SK-N-SH (cell line): ENCODE results near the gene MN1. TPM values are rescaled to one million over a fixed set of nuclear protein-coding genes. Genes with fewer than 3 reads are reported as not detected.

ENCODE experiments used
- CTCF ChIA-PET: fragments of 300-600, 350-600 bp; formaldehyde crosslinking; extraction: SDS; loops from one replicate; lab custom pipeline; 2021; lab: Yijun Ruan, JAX
- POLR2A ChIA-PET: fragments of 350-600 bp; sonication (Branson Sonifier 250); formaldehyde crosslinking; extraction: SDS; loops from one replicate; lab custom pipeline; 2020; ENCODE audit warnings: antibody characterized with exemption, inconsistent platforms; lab: Yijun Ruan, JAX
- DNase-seq: peaks from one replicate; pipeline ENCODE4 v3.0.0; 2012
- H2AFZ ChIP-seq: fragments of 200-600 bp; sonication (generic); 2 replicates; pipeline ENCODE4 v1.8.1; 2016; ENCODE audit warnings: antibody characterized with exemption, mild to moderate bottlenecking, low read depth
- H3F3A ChIP-seq: fragments of 200-600 bp; sonication (generic); replicated peaks from 2 replicates; pipeline ENCODE3; 2016; ENCODE audit warnings: antibody characterized with exemption, mild to moderate bottlenecking; ENCODE audit not compliant: insufficient read depth
- H3K27ac ChIP-seq, 2 experiments: fragments of 200-500 bp in 1 of 2; fragments of 200-600 bp in 1 of 2; sonication (Bioruptor generic) in 1 of 2; sonication (generic), shearing (Covaris generic) in 1 of 2; 2 replicates each; pipeline versions ENCODE4 v1.5.1 to v1.6.1; 2014 to 2016; ENCODE audit warnings: low read depth in 2 of 2, inconsistent platforms in 1 of 2, low read length in 1 of 2, mild to moderate bottlenecking in 1 of 2, mixed read lengths in 1 of 2
- H3K27me3 ChIP-seq: fragments of 200-600 bp; sonication (generic), shearing (Covaris generic); 2 replicates; pipeline ENCODE4 v1.6.1; 2016; ENCODE audit warnings: mixed run types; ENCODE audit not compliant: insufficient read depth
- H3K36me3 ChIP-seq, 2 experiments: fragments of 200-500 bp in 1 of 2; fragments of 200-600 bp in 1 of 2; sonication (Bioruptor generic) in 1 of 2; sonication (generic) in 1 of 2; replicated peaks in 1 of 2; 2 replicates each; pipeline versions ENCODE3 to v1.5.1; 2014 to 2016; ENCODE audit warnings: low read length in 1 of 2, mild to moderate bottlenecking in 1 of 2; ENCODE audit not compliant: insufficient read depth in 2 of 2, control insufficient read depth in 1 of 2
- H3K4me1 ChIP-seq, 2 experiments: fragments of 200-500 bp in 1 of 2; fragments of 200-600 bp in 1 of 2; sonication (Bioruptor generic) in 1 of 2; sonication (generic), shearing (Covaris generic) in 1 of 2; 2 replicates each; pipeline versions ENCODE4 v1.5.1 to v1.6.1; 2014 to 2016; ENCODE audit warnings: low read depth in 1 of 2, low read length in 1 of 2, mixed run types in 1 of 2; ENCODE audit not compliant: insufficient read depth in 2 of 2, control insufficient read depth in 1 of 2
- H3K4me2 ChIP-seq: fragments of 200-600 bp; sonication (generic), shearing (Covaris generic); 2 replicates; pipeline ENCODE4 v1.6.1; 2017; ENCODE audit warnings: mixed run types
- H3K4me3 ChIP-seq, 2 experiments: fragments of 200-500 bp in 1 of 2; fragments of 200-600 bp in 1 of 2; sonication (Bioruptor generic) in 1 of 2; sonication (generic), shearing (Covaris generic) in 1 of 2; 2 replicates each; pipeline versions ENCODE4 v1.5.1 to v1.8.1; 2014 to 2016; ENCODE audit warnings: low read depth in 2 of 2, inconsistent platforms in 1 of 2, low read length in 1 of 2, mild to moderate bottlenecking in 1 of 2, mixed read lengths in 1 of 2, moderate library complexity in 1 of 2
- H3K79me2 ChIP-seq: fragments of 200-600 bp; sonication (generic); 2 replicates; pipeline ENCODE4 v1.8.1; 2017; ENCODE audit warnings: mild to moderate bottlenecking; ENCODE audit not compliant: insufficient read depth
- H3K9ac ChIP-seq: fragments of 200-600 bp; sonication (generic); 2 replicates; pipeline ENCODE4 v1.6.1; 2017; ENCODE audit warnings: mixed run types
- H3K9me2 ChIP-seq: fragments of 200-600 bp; sonication (generic); 2 replicates; pipeline ENCODE4 v1.6.1; 2017; ENCODE audit warnings: mixed run types
- H3K9me3 ChIP-seq: fragments of 200-600 bp; sonication (generic); 2 replicates; pipeline ENCODE4 v1.6.1; 2017; ENCODE audit warnings: mixed run types, mild to moderate bottlenecking, moderate library complexity
- H4K20me1 ChIP-seq: fragments of 200-600 bp; sonication (generic); 2 replicates; pipeline ENCODE4 v1.6.1; 2017; ENCODE audit warnings: mild to moderate bottlenecking, mixed run types; ENCODE audit not compliant: insufficient read depth
- CTCF ChIP-seq: fragments of 200-600 bp; sonication (generic); IDR thresholded peaks from 2 replicates; pipeline ENCODE4 v1.6.1; 2017; ENCODE audit warnings: antibody characterized with exemption, mild to moderate bottlenecking, moderate library complexity
- EP300 ChIP-seq, 2 experiments: IDR thresholded peaks; 2 replicates each; pipeline versions ENCODE4 v1.4.0 to v1.6.1; 2012; ENCODE audit warnings: borderline replicate concordance in 1 of 2, low read depth in 1 of 2, low read length in 1 of 2
- EZH2phosphoT487 ChIP-seq: fragments of 200-600 bp; sonication (generic); IDR thresholded peaks from 2 replicates; pipeline ENCODE4 v1.6.1; 2017; ENCODE audit warnings: low read depth, mixed run types, mild to moderate bottlenecking, antibody characterized with exemption, moderate library complexity, borderline replicate concordance
- FOSL2 ChIP-seq: IDR thresholded peaks from 2 replicates; pipeline ENCODE4 v1.4.0; 2012; ENCODE audit warnings: low read depth, mild to moderate bottlenecking, moderate library complexity, borderline replicate concordance
- GABPA ChIP-seq: IDR thresholded peaks from 2 replicates; pipeline ENCODE4 v1.4.0; 2012; ENCODE audit warnings: low read depth, mild to moderate bottlenecking
- GATA2 ChIP-seq: sonication (generic); formaldehyde crosslinking; IDR thresholded peaks from 2 replicates; pipeline ENCODE4 v1.5.0; 2020; ENCODE audit warnings: mild to moderate bottlenecking, missing genetic modification reagents
- MAX ChIP-seq: IDR thresholded peaks from 2 replicates; pipeline ENCODE4 v1.4.0; 2012; ENCODE audit warnings: low read depth
- NFIC ChIP-seq: IDR thresholded peaks from 2 replicates; pipeline ENCODE4 v1.4.0; 2012; ENCODE audit warnings: borderline replicate concordance
- PBX3 ChIP-seq: IDR thresholded peaks from 2 replicates; pipeline ENCODE4; 2012
- RXRA ChIP-seq: IDR thresholded peaks from 2 replicates; pipeline ENCODE4 v1.4.0; 2012; ENCODE audit warnings: low read depth, mild to moderate bottlenecking, borderline replicate concordance
- TEAD4 ChIP-seq: IDR thresholded peaks from 2 replicates; pipeline ENCODE4 v1.4.0; 2012; ENCODE audit warnings: mild to moderate bottlenecking, borderline replicate concordance; ENCODE audit not compliant: insufficient read depth
- ZBTB33 ChIP-seq: IDR thresholded peaks from 2 replicates; pipeline ENCODE4 v1.4.0; 2012; ENCODE audit warnings: low read depth, borderline replicate concordance
- WGBS: methylation state at CpG from one replicate; pipeline ENCODE4 v1.1.6; 2017; ENCODE audit warnings: low lambda C conversion rate; 5-methylcytosine and 5-hydroxymethylcytosine counted together
- polyA plus RNA-seq, 3 experiments: library from polyadenylated mRNA; depleted of rRNA; stranded (reverse); fragments of >200 nt; gene quantifications; 2 replicates each; pipeline ENCODE4 v1.2.3, GENCODE V29; 2012

MN1 gene
- polyA plus RNA-seq, 1 of the 3 experiments (the other 2 are of a cell fraction) = 0.20 TPM

GRCh38 chr22:27795696-27796517 is 5.6 kb downstream of the MN1 start:
- Histone ChIP-seq H3K27me3 (0 out of 2 replicates have a peak, but pooled peaks cover 7% of the 10 kb centered on the region), H3K9ac (no peak overlapping the region), H2AFZ (no peak overlapping the region), H3K36me3 (no peaks in the 10 kb centered on the region), H3K4me3 (no peak overlapping the region), H3K9me3 (no peaks in the 10 kb centered on the region), H3K79me2 (no peaks in the 10 kb centered on the region), H3F3A (no peaks in the 10 kb centered on the region), H3K27ac (no peak overlapping the region), H3K9me2 (no peaks in the 10 kb centered on the region), H3K4me2 (no peak overlapping the region), H3K4me1 (peaks cover 0 to 6% of the 10 kb centered on the region in 2 experiments; a peak in 1 of 4 replicates), H4K20me1 (no peaks in the 10 kb centered on the region)
- no peak for TF ChIP-seq GATA2 (CRISPR knock-in tag)
- TF ChIP-seq GABPA = no peak
- TF ChIP-seq CTCF = no peak
- no peak for TF ChIP-seq EP300 (IDR thresholded peaks at IDR 0.05; ENCODE audit: borderline replicate concordance in 1 of 2, low read depth in 1 of 2, low read length in 1 of 2)
- 76% methylated on average over 14 of the region's 15 CpGs for WGBS
- CTCF ChIA-PET = interaction anchor here (0.8 to 1.2 kb wide), 2 partner anchors 19 to 390 kb away, joined by 3 read pairs; no protein-coding TSS in a partner anchor
- DNase-seq = no peak
- POLR2A ChIA-PET = no interaction called here

GRCh38 chr22:27795053-27795452 is 6.5 kb downstream of the MN1 start:
- Histone ChIP-seq H2AFZ (no peak overlapping the region), H3K27ac (no peak overlapping the region), H3K9me2 (no peaks in the 10 kb centered on the region), H3K79me2 (no peaks in the 10 kb centered on the region), H3K4me2 (no peak overlapping the region), H3K9ac (no peak overlapping the region), H3K9me3 (no peaks in the 10 kb centered on the region), H3F3A (no peaks in the 10 kb centered on the region), H3K4me1 (peaks cover 0 to 2% of the 10 kb centered on the region in 2 experiments; a peak in 1 of 4 replicates), H3K36me3 (no peaks in the 10 kb centered on the region), H3K4me3 (no peak overlapping the region), H4K20me1 (no peaks in the 10 kb centered on the region), H3K27me3 (0 out of 2 replicates have a peak, but pooled peaks cover under 1% of the 10 kb centered on the region)
- ChIA-PET CTCF (interaction anchor here (1.2 kb wide), 1 partner anchor 389 kb away, joined by 3 read pairs; no protein-coding TSS in a partner anchor), POLR2A (no interaction called here)
- no peak for DNase-seq
- WGBS = 94% methylated on average over 14 of the region's 14 CpGs
- no peak for TF ChIP-seq EZH2phosphoT487
- no peak for TF ChIP-seq PBX3
- TF ChIP-seq NFIC = no peak
- TF ChIP-seq RXRA = no peak
- TF ChIP-seq TEAD4 = no peak
- no peak for TF ChIP-seq MAX
- no peak for TF ChIP-seq FOSL2
- no peak for TF ChIP-seq ZBTB33
